ENCODE data around the gene TRIB2. TPM values are rescaled to one million over a fixed set of nuclear protein-coding genes. Genes with fewer than 3 reads are reported as not detected.

Gene TRIB2
- total and polyA plus RNA-seq, 2 of the 13 experiments (the other 11 are each of a cell fraction or from before 2014, with no cell fraction given): 1.1 to 2.3 TPM

GRCh38 chr2:12776521-12776961 lies 59.8 kb downstream of the TRIB2 start:
- CTCF ChIA-PET (ENCODE audit: low intra/inter-chr PET ratio, low total read pairs): no interaction called here
- WGBS (ENCODE audit: low lambda C conversion rate): 46% methylated on average over 1 of the region's 1 CpG
- H3K4me3 ChIP-seq (replicated peaks in 1 of 3; ENCODE audit: insufficient read depth in 1 of 3, low read depth in 2 of 3, low read length in 3 of 3): no peak overlapping the region
- in situ Hi-C loops (cut with HindIII; ENCODE audit: extremely low pct_ligation_motif_present, low pct_unique_long_range_greater_than_20kb) (no loop called here), intact Hi-C loops (cut with micrococcal nuclease; ENCODE audit: unreplicated experiment) (no loop called here)
- ATAC-seq: peak; percentile 57
- H3K9ac ChIP-seq (ENCODE audit: insufficient read depth, low read depth, low read length): no peak overlapping the region
- H3K4me2 ChIP-seq (ENCODE audit: low read depth, low read length): peak overlapping the region; percentile 3; the same call in 1 of the 2 replicates
- peaks cover 45% of the 10 kb centered on the region for H3K4me1 ChIP-seq (ENCODE audit: insufficient read depth, low read length)
- H3K27me3 ChIP-seq (ENCODE audit: control insufficient read depth in 1 of 2, insufficient read depth in 2 of 2, low read length in 2 of 2): no peaks in the 10 kb centered on the region
- peak; percentile 24 for DNase-seq (ENCODE audit: low spot score)
- H2AFZ ChIP-seq (ENCODE audit: low read length): no peak overlapping the region
- H3K79me2 ChIP-seq (ENCODE audit: insufficient read depth, low read length): no peaks in the 10 kb centered on the region
- H4K20me1 ChIP-seq (ENCODE audit: insufficient read depth, low read length): no peaks in the 10 kb centered on the region
- H3K36me3 ChIP-seq (replicated peaks in 1 of 2; ENCODE audit: control insufficient read depth in 1 of 2, insufficient read depth in 2 of 2, low read length in 2 of 2): no peaks in the 10 kb centered on the region
- FAIRE-seq: no peak
- H3K9me3 ChIP-seq (ENCODE audit: low read length): peaks cover 18% of the 10 kb centered on the region; the same call in 1 of the 2 replicates
- no TSS peak for BruUV-seq (replicated peaks)
- no peak overlapping the region for H3K27ac ChIP-seq (ENCODE audit: extremely low read length, insufficient read depth, low read length)
- POLR2A ChIA-PET: no interaction called here
- TF ChIP-seq MIER2 (CRISPR knock-in tag; IDR thresholded peaks at IDR 0.05) (no peak), ZNF484 (CRISPR knock-in tag; IDR thresholded peaks at IDR 0.05; ENCODE audit: borderline replicate concordance, low read depth) (no peak), TCF7 (IDR thresholded peaks at IDR 0.05; ENCODE audit: low read depth) (peak; percentile 51), POLR2AphosphoS2 (IDR thresholded peaks at IDR 0.05; ENCODE audit: low read depth, low read length) (no peak), ZNF292 (CRISPR knock-in tag; IDR thresholded peaks at IDR 0.05; ENCODE audit: borderline replicate concordance, low read depth) (no peak), MYPOP (CRISPR knock-in tag; IDR thresholded peaks at IDR 0.05) (no peak), THRA (CRISPR knock-in tag; IDR thresholded peaks at IDR 0.05; ENCODE audit: borderline replicate concordance) (0 out of 2 replicates have a peak, but pooled peaks have one; percentile 20), RARA (CRISPR knock-in tag; IDR thresholded peaks at IDR 0.05) (peak; percentile 70), PHF21A (CRISPR knock-in tag; IDR thresholded peaks at IDR 0.05) (peak; percentile 61), ZNF343 (CRISPR knock-in tag; IDR thresholded peaks at IDR 0.05) (no peak), MEIS1 (CRISPR knock-in tag; IDR thresholded peaks at IDR 0.05; ENCODE audit: borderline replicate concordance) (no peak), ZMYM4 (CRISPR knock-in tag; IDR thresholded peaks at IDR 0.05) (peak; percentile 56), CBX2 (IDR thresholded peaks at IDR 0.05; ENCODE audit: low read depth, low read length) (no peak), CBX2 (CRISPR knock-in tag; IDR thresholded peaks at IDR 0.05; ENCODE audit: low read depth) (no peak), MAFK (conservative IDR thresholded peaks at IDR 0.05 in 1 of 2, IDR thresholded peaks at IDR 0.05 in 1 of 2; ENCODE audit: low read length in 2 of 2) (no peak), ZNF510 (CRISPR knock-in tag; IDR thresholded peaks at IDR 0.05; ENCODE audit: low read depth) (no peak)
- TF ChIP-seq, protein P1, sequence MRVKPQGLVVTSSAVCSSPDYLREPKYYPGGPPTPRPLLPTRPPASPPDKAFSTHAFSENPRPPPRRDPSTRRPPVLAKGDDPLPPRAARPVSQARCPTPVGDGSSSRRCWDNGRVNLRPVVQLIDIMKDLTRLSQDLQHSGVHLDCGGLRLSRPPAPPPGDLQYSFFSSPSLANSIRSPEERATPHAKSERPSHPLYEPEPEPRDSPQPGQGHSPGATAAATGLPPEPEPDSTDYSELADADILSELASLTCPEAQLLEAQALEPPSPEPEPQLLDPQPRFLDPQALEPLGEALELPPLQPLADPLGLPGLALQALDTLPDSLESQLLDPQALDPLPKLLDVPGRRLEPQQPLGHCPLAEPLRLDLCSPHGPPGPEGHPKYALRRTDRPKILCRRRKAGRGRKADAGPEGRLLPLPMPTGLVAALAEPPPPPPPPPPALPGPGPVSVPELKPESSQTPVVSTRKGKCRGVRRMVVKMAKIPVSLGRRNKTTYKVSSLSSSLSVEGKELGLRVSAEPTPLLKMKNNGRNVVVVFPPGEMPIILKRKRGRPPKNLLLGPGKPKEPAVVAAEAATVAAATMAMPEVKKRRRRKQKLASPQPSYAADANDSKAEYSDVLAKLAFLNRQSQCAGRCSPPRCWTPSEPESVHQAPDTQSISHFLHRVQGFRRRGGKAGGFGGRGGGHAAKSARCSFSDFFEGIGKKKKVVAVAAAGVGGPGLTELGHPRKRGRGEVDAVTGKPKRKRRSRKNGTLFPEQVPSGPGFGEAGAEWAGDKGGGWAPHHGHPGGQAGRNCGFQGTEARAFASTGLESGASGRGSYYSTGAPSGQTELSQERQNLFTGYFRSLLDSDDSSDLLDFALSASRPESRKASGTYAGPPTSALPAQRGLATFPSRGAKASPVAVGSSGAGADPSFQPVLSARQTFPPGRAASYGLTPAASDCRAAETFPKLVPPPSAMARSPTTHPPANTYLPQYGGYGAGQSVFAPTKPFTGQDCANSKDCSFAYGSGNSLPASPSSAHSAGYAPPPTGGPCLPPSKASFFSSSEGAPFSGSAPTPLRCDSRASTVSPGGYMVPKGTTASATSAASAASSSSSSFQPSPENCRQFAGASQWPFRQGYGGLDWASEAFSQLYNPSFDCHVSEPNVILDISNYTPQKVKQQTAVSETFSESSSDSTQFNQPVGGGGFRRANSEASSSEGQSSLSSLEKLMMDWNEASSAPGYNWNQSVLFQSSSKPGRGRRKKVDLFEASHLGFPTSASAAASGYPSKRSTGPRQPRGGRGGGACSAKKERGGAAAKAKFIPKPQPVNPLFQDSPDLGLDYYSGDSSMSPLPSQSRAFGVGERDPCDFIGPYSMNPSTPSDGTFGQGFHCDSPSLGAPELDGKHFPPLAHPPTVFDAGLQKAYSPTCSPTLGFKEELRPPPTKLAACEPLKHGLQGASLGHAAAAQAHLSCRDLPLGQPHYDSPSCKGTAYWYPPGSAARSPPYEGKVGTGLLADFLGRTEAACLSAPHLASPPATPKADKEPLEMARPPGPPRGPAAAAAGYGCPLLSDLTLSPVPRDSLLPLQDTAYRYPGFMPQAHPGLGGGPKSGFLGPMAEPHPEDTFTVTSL (CRISPR knock-in tag; IDR thresholded peaks at IDR 0.05; ENCODE audit: borderline replicate concordance): peak; percentile 70; the same call in 1 of the 2 replicates
